Epithelial cell of proximal tubule (primary cell): Measurements from ENCODE around the gene UBAC2. TPM values are rescaled to one million over a fixed set of nuclear protein-coding genes. Genes with fewer than 3 reads are reported as not detected.

Experiments
- DNase-seq: peaks from one replicate; pipeline ENCODE4 v3.0.0-alpha.2; 2011; ENCODE audit warnings: low read depth
- H3K4me3 ChIP-seq: 2 replicates; pipeline ENCODE4 v1.5.1; 2011; ENCODE audit warnings: low read depth, mild to moderate bottlenecking, low read length
- CTCF ChIP-seq: conservative IDR thresholded peaks from 2 replicates; pipeline ENCODE4 v1.5.1; 2012; ENCODE audit warnings: low read depth, mild to moderate bottlenecking, low read length
- total RNA-seq: library from RNA; depleted of rRNA; stranded (reverse); fragments of >200 nt; gene quantifications from 2 replicates; pipeline ENCODE4 v1.2.3, GENCODE V29; 2015

UBAC2 gene
- total RNA-seq, 1 donor from 2014 or later: 63.9 TPM

- no peak for TF ChIP-seq CTCF
- no peak overlapping the region for H3K4me3 ChIP-seq
- no peak for DNase-seq
Observed at GRCh38 chr13:99421758-99422585, 221.3 kb downstream of the UBAC2 start.

- DNase-seq: no peak
- H3K4me3 ChIP-seq: no peak overlapping the region
- TF ChIP-seq CTCF: no peak
Observed at GRCh38 chr13:99422586-99423220, 222.0 kb downstream of the UBAC2 start.

GRCh38 chr13:99425485-99426341 is 225.1 kb downstream of the UBAC2 start:
- no peak for TF ChIP-seq CTCF
- no peak overlapping the region for H3K4me3 ChIP-seq
- DNase-seq: no peak

- no peak overlapping the region for H3K4me3 ChIP-seq
- DNase-seq: no peak
- no peak for TF ChIP-seq CTCF
Observed at GRCh38 chr13:99426426-99426825, 225.8 kb downstream of the UBAC2 start.

GRCh38 chr13:99429670-99430069 is 229.0 kb downstream of the UBAC2 start:
- TF ChIP-seq CTCF: no peak
- no peak for DNase-seq
- no peak overlapping the region for H3K4me3 ChIP-seq

GRCh38 chr13:99431927-99432608 is 231.4 kb downstream of the UBAC2 start:
- no peak for TF ChIP-seq CTCF
- DNase-seq: no peak
- H3K4me3 ChIP-seq: peak overlapping the region; percentile 32
